NOMO-1 treated with dmso at 0.1 percent for 144 hours (cell line): Measurements from ENCODE around the gene NPB.
A peak's percentile ranks its signal among the peaks of the same experiment; 100 is the strongest.

ENCODE experiments used
- DNase-seq: peaks from one replicate; lab custom pipeline; 2025; ENCODE audit not compliant: unreplicated experiment; lab: John Stamatoyannopoulos, UW

NPB gene

DNA sequence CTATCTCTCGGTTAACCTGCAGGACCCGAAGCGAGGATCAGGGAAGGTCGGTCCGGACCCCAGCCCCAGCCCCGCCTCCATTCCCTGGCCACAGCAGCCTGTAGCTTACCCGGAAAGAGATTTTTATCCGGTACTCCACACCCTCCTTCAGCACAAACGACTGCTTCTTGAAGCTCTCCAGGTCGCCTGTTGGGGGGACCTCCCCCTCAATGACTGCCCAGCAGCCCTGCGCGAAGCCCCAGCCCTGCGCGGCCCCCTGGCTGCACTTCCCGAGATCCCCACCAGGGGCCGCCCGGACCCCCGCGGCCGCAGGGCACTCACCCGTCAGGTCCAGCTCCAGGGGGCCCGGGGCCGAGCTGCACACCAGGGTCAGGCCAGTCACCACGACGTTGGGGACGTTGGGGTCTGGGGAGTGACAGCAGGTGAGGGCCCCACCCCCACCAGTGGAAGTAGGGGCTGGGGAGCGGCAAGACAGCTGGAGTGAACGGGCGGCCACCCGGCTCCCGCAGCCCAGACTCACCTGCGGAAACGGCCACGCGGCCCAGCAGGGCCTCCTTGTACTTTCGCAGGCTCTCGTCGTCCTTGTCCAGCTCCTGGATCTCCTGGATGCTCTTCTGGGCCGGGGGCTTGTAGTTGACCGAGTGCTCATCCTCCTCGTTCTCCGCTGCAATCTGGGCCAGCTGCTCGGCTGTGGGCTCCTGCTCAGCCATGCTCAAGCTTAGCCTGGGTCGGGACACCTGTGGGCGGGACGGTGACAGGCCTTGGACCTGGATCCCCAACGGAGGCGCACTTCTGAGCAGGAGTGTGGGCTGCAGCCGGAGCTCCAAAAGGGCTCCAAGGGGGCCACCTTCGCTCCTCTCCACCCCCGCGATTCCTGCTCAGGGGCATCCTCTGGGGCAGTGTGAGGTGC lies 32.6 kb upstream of the NPB start:
- DNase-seq: no peak

- no peak for DNase-seq
Measured at GRCh38 chr17:81870131-81870980, 31.7 kb upstream of the NPB start.

GRCh38 chr17:81870981-81871386 lies 31.1 kb upstream of the NPB start, which contains the start of gene ARHGDIA:
ARHGDIA (minus strand) TSS chr17:81871337; CDS start chr17:81869930, 1,407 bp downstream.
- DNase-seq: no peak

GRCh38 chr17:81871387-81872230 lies 30.4 kb upstream of the NPB start:
- peak; percentile 78 for DNase-seq

DNA sequence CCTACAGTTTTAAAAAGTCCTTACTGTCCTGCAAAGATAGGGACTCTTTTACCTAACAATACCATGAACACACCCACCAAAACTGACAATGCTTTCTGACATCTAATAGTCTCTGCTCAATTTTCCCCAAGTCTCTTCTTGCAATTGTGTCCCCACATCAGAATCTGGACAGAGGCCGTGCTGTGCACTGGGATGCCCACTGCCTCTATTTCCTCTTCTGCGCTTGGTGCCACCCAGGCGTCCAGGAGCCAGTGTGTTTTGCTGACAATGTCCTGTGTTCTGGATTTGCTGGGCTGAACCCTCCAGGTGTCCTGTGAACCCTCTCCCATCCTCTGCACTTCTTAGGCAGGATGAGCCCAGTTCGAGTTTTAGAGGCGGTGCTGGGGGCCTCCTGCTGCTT lies 24.5 kb upstream of the NPB start:
- no peak for DNase-seq

- no peak for DNase-seq
Measured at GRCh38 chr17:81878294-81878693, 23.7 kb upstream of the NPB start.

GRCh38 chr17:81879121-81879520 lies 22.9 kb upstream of the NPB start:
- DNase-seq: no peak

DNA sequence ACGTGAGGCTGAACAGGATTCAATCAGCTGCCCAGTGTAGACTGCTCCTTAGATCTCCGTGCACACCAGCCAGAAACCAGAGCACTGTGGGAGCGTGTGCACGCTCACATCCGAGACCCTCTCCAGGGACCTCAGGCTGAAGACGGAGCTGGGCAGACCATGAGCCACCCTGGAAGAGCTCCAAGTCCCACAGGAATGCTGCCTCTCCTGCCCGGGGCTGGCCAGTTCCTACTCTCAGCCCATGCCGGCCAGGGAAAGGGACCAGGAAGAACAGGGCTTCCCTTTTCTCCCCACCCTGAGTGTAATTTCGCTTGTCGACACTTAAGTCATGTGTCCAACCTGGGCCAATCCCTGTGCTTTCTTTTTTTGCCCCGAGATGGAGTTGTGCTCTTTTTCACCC lies 17.5 kb upstream of the NPB start:
- no peak for DNase-seq

GRCh38 chr17:81884968-81885367 lies 17.1 kb upstream of the NPB start:
- DNase-seq: no peak

- DNase-seq: no peak
Measured at GRCh38 chr17:81885454-81885853, 16.6 kb upstream of the NPB start.

DNA sequence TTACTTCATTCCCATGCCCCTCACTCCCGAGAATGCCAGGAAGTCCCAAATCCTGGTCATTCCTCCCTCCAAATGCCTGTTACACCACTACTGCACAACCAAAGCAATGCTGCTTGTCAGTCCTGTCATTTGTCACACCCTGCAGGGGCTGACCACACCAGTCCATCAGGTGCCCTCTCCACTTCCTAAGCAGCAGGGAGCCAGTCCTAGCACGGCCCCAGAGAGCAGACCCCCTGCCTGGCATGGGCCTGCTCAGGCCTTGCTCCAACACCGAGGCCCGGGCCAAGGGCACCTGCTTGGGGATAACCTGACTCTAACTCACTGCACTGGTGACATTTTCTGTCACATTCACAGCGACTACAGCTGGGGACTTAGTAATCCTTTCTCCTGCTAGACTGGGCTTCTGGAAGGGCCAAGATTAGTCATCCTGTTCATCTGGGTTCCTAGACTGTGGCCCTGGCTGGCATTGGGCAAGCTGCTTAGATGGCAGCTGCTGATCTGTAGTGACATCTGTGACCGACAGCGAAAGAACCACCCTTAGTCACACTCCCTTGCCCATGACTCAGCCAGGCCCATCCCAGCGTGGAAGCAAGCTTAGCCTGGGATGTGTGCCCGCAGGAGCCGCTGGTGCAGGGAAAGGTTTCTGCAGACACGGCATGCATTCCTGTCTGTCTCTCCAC lies 16.0 kb upstream of the NPB start:
- DNase-seq: no peak

GRCh38 chr17:81888105-81888987 lies 13.7 kb upstream of the NPB start:
- DNase-seq: no peak

DNA sequence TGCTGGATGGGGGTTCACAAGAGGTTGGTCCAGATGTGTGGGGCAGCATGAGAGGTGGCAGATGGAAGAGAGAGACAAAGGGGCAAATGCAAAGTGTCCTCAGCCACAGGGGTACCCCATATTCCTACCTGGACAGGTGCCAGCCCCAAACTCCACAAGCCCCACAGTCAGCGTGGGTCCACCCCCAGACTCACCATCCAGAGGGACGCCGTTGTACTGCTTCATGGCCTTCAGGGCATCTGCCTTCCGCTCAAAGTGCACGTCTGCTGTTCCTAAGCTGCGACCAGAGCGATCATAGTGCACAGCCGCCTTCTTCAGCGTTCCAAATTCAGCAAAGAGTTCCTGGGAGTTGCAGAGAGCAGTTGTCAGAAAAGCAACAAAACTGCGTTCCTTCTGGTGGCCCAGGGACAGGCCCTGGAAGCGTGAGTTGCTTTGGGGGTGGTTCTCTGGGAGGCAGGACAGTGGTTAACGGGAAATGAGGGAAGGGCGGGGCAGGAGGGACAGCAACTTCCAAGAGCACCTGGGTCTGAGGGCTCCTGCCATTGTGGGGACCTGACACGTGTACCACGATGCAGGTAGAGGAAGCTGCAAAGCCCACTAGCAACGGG lies 12.9 kb upstream of the NPB start:
- DNase-seq: no peak

DNA sequence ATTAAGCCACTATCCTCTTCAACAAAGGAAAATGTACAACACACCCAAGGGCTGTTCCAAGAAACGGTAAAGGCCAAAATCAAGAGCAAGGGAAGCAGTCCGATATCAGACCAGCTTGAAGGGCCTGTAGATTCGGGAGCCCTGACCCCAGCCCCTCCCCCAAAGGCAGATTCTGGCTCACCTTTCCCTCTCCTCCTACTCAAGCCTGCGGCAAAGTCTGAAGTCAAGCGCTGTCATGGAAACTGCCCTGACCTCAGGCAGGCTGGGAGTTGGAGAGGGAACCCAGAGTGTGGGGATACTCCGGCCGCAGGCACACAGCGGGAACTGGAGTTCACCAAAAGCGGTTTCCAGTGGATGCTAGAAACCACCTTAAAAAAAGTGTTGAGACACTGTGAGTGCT lies 12.4 kb upstream of the NPB start:
- DNase-seq: no peak

- no peak for DNase-seq
Measured at GRCh38 chr17:81890447-81891302, 11.4 kb upstream of the NPB start.

DNA sequence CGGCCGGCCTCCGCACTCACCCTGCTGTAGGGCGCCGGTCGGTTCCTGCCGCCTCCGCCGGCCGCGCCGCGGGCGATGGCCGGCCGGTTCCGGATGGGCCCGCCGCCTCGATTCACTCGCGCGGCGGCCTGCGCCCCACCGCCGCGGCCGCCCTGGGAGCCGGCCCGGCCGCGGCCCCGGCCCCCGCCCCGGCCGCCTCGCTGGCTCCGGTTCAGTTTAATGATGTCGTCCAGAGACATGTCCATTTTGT lies 10.8 kb upstream of the NPB start:
- no peak for DNase-seq

DNA sequence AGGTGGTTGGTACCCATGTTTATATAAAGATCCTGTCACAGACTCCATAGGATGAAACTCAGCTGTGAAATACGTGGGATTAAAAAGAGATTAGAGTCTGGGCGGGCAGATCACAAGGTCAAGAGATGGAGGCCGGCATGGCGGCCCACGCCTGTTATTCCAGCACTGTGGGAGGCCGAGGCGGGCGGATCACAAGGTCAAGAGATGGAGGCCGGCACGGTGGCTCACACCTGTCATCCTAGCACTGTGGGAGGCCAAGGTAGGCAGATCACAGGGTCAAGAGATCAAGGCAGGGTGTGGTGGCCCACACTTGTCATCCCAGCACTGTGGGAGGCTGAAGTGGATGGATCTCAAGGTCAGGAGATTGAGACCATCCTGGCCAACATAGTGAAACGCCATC lies 6.6 kb upstream of the NPB start:
- no peak for DNase-seq

- DNase-seq: no peak
Measured at GRCh38 chr17:81898029-81898866, 3.8 kb upstream of the NPB start.
